IMR-90 (cell line): ENCODE data around the gene RAP1GAP2. TPM values are rescaled to one million over a fixed set of nuclear protein-coding genes. Genes with fewer than 3 reads are reported as not detected.

Experiments used
- ATAC-seq: fragments of 200-7000 bp; cut with Tn5 transposase; 2 replicates; pipeline ENCODE4 v1.9.1; 2020; ENCODE audit warnings: low read depth, mild to moderate bottlenecking, moderate library complexity
- BruUV-seq: library from RNA; stranded (reverse); fragments of 400-500 nt; replicated peaks from 2 replicates; lab custom pipeline; 2021; lab: Mats Ljungman, UMichigan
- CTCF ChIA-PET: fragments of 300-600 bp; formaldehyde crosslinking; extraction: SDS; loops from one replicate; lab custom pipeline; 2021; ENCODE audit warnings: antibody characterized with exemption; lab: Yijun Ruan, JAX
- POLR2A ChIA-PET: fragments of 300-600 bp; sonication (Branson Sonifier 250); formaldehyde crosslinking; loops from one replicate; lab custom pipeline; 2022; ENCODE audit warnings: antibody characterized with exemption; ENCODE audit not compliant: unreplicated experiment; lab: Charles Lee
- DNase-seq: peaks from one replicate; pipeline ENCODE4 v3.0.0; 2013
- H2AFZ ChIP-seq: replicated peaks from 2 replicates; pipeline ENCODE3; 2013; ENCODE audit warnings: low read length, mild to moderate bottlenecking; ENCODE audit not compliant: poor library complexity
- H2AK5ac ChIP-seq: 2 replicates; pipeline ENCODE4 v1.6.1; 2013; ENCODE audit warnings: low read depth, low read length, inconsistent platforms
- H2AK9ac ChIP-seq: replicated peaks from 2 replicates; pipeline ENCODE3; 2013; ENCODE audit warnings: mild to moderate bottlenecking, low read depth, low read length, moderate library complexity; ENCODE audit not compliant: poor library complexity
- H2BK120ac ChIP-seq: 2 replicates; pipeline ENCODE4 v1.6.1; 2013; ENCODE audit warnings: low read depth, low read length, inconsistent platforms
- H2BK15ac ChIP-seq: 3 replicates; pipeline ENCODE4 v1.6.1; 2013; ENCODE audit warnings: low read depth, low read length, inconsistent platforms
- H2BK20ac ChIP-seq: 2 replicates; pipeline ENCODE4 v1.6.1; 2013; ENCODE audit warnings: low read depth, mild to moderate bottlenecking, inconsistent platforms, low read length, moderate library complexity
- H2BK5ac ChIP-seq: 2 replicates; pipeline ENCODE4 v1.6.1; 2013; ENCODE audit warnings: mild to moderate bottlenecking, low read depth, low read length, inconsistent platforms; ENCODE audit not compliant: poor library complexity, severe bottlenecking
- H3K14ac ChIP-seq: replicated peaks from 2 replicates; pipeline ENCODE4 v1.6.1; 2013; ENCODE audit warnings: low read depth, low read length, inconsistent platforms
- H3K18ac ChIP-seq: 2 replicates; pipeline ENCODE4 v1.6.1; 2013; ENCODE audit warnings: low read depth, low read length, control low read depth
- H3K23ac ChIP-seq: 2 replicates; pipeline ENCODE4 v1.6.1; 2013; ENCODE audit warnings: low read depth, low read length, inconsistent platforms
- H3K27ac ChIP-seq: 2 replicates; pipeline ENCODE4 v1.5.1; 2013; ENCODE audit warnings: mild to moderate bottlenecking, control low read depth, low read length; ENCODE audit not compliant: insufficient read depth
- H3K27me3 ChIP-seq: 2 replicates; pipeline ENCODE4 v1.6.1; 2013; ENCODE audit warnings: low read length; ENCODE audit not compliant: control insufficient read depth, insufficient read depth
- H3K36me3 ChIP-seq: 2 replicates; pipeline ENCODE4 v1.6.1; 2013; ENCODE audit warnings: low read length, mixed read lengths; ENCODE audit not compliant: control insufficient read depth, insufficient read depth
- H3K4ac ChIP-seq: 2 replicates; pipeline ENCODE4 v1.6.1; 2013; ENCODE audit warnings: low read depth, low read length, inconsistent platforms
- H3K4me1 ChIP-seq: 2 replicates; pipeline ENCODE4 v1.6.1; 2013; ENCODE audit warnings: low read length, mixed read lengths; ENCODE audit not compliant: control insufficient read depth, insufficient read depth
- H3K4me2 ChIP-seq: 2 replicates; pipeline ENCODE4 v1.6.1; 2013; ENCODE audit warnings: low read depth, mild to moderate bottlenecking, control low read depth, low read length, moderate library complexity
- H3K4me3 ChIP-seq: 2 replicates; pipeline ENCODE4 v1.5.1; 2013; ENCODE audit warnings: low read depth, mild to moderate bottlenecking, control low read depth, low read length, moderate library complexity; ENCODE audit not compliant: insufficient read depth
- H3K56ac ChIP-seq: 2 replicates; pipeline ENCODE4 v1.6.1; 2013; ENCODE audit warnings: low read length, inconsistent platforms; ENCODE audit not compliant: insufficient read depth; ENCODE audit errors: extremely low read depth
- H3K79me1 ChIP-seq, 2 experiments: 2 replicates each; pipeline ENCODE4 v1.6.1; 2013; ENCODE audit warnings: low read length in 2 of 2, inconsistent platforms in 1 of 2, low read depth in 1 of 2
- H3K9ac ChIP-seq: 2 replicates; pipeline ENCODE4 v1.6.1; 2013; ENCODE audit warnings: low read depth, low read length, control low read depth
- H3K9me1 ChIP-seq: 2 replicates; pipeline ENCODE4 v1.6.1; 2013; ENCODE audit warnings: low read length, inconsistent platforms; ENCODE audit not compliant: insufficient read depth
- H3K9me3 ChIP-seq: 2 replicates; pipeline ENCODE4 v1.6.1; 2013; ENCODE audit warnings: low read length; ENCODE audit not compliant: control insufficient read depth, insufficient read depth
- H4K20me1 ChIP-seq: 2 replicates; pipeline ENCODE4 v1.6.1; 2013; ENCODE audit warnings: low read length, inconsistent platforms; ENCODE audit not compliant: insufficient read depth
- H4K5ac ChIP-seq: 2 replicates; pipeline ENCODE4 v1.6.1; 2013; ENCODE audit warnings: mild to moderate bottlenecking, low read depth, low read length, control low read depth
- H4K8ac ChIP-seq, 2 experiments: 2 replicates each; pipeline ENCODE4 v1.6.1; 2013; ENCODE audit warnings: low read depth in 2 of 2, low read length in 2 of 2, control low read depth in 1 of 2, inconsistent platforms in 1 of 2
- H4K91ac ChIP-seq: 2 replicates; pipeline ENCODE4 v1.6.1; 2013; ENCODE audit warnings: low read depth, low read length, inconsistent platforms; ENCODE audit not compliant: insufficient read depth
- CEBPB ChIP-seq: IDR thresholded peaks from 2 replicates; pipeline ENCODE4 v1.6.1; 2012; ENCODE audit warnings: low read depth, low read length, improper control_type of control experiment
- CHD1 ChIP-seq: IDR thresholded peaks from 2 replicates; pipeline ENCODE4 v1.6.1; 2012; ENCODE audit warnings: low read depth, low read length, improper control_type of control experiment
- MAFK ChIP-seq: IDR thresholded peaks from 2 replicates; pipeline ENCODE4 v1.6.1; 2012; ENCODE audit warnings: low read depth, low read length, improper control_type of control experiment
- MAZ ChIP-seq: IDR thresholded peaks from 2 replicates; pipeline ENCODE4 v1.6.1; 2012; ENCODE audit warnings: low read depth, mild to moderate bottlenecking, low read length, improper control_type of control experiment, moderate library complexity, borderline replicate concordance
- POLR2A ChIP-seq: IDR thresholded peaks from 2 replicates; pipeline ENCODE4 v1.6.1; 2012; ENCODE audit warnings: mild to moderate bottlenecking, low read depth, low read length
- RAD21 ChIP-seq: IDR thresholded peaks from 2 replicates; pipeline ENCODE4 v1.6.1; 2012; ENCODE audit warnings: low read length, improper control_type of control experiment
- RFX5 ChIP-seq: IDR thresholded peaks from 2 replicates; pipeline ENCODE4 v1.8.0; 2012; ENCODE audit warnings: low read depth, mild to moderate bottlenecking, low read length, moderate library complexity
- WGBS, 2 experiments: methylation state at CpG; one replicate each; pipeline versions ENCODE4 v1.1.5 to v1.1.7; 2013; ENCODE audit warnings: missing lambda C conversion rate in 2 of 2; ENCODE audit not compliant: insufficient read length in 1 of 2; ENCODE audit errors: extremely low coverage in 2 of 2; 5-methylcytosine and 5-hydroxymethylcytosine counted together
- dilution Hi-C: fragments of 300-500 bp; cut with HindIII; formaldehyde crosslinking; loops from one replicate; pipeline ENCODE4 v1.14.3; 2018; ENCODE audit warnings: low sequenced_read_pairs; ENCODE audit not compliant: unreplicated experiment
- in situ Hi-C: fragments of 300-500 bp; cut with MboI; formaldehyde crosslinking; loops from 3 replicates; pipeline ENCODE4 v1.14.3; 2019; ENCODE audit warnings: low sequenced_read_pairs, inconsistent platforms, mixed read lengths
- intact Hi-C: fragments of 100-400 bp; cut with micrococcal nuclease; formaldehyde crosslinking; loops from 2 replicates; pipeline ENCODE4 v1.10.0; 2022
- polyA plus RNA-seq, 3 experiments: library from polyadenylated mRNA; depleted of rRNA; stranded (reverse); fragments of >200 nt; gene quantifications; 2 replicates each; pipeline ENCODE4 v1.2.3, GENCODE V29; 2012; ENCODE audit warnings: low replicate concordance in 1 of 3
- total RNA-seq: library from RNA; depleted of rRNA; stranded (reverse); fragments of >200 nt; gene quantifications from 2 replicates; pipeline ENCODE4 v1.2.3, GENCODE V29; 2012
- TF ChIP-seq, protein P1 (sequence below): fragments of 150-350 bp; IDR thresholded peaks from 2 replicates; pipeline ENCODE4 v1.6.1; 2016; ENCODE audit warnings: low read depth, mild to moderate bottlenecking, low read length, moderate library complexity, borderline replicate concordance
- TF ChIP-seq, protein P2 (sequence below): conservative IDR thresholded peaks from 2 replicates; pipeline ENCODE4 v1.5.1; 2012; ENCODE audit warnings: mild to moderate bottlenecking, low read depth, low read length, improper control_type of control experiment
- TF ChIP-seq, protein P3 (sequence below): fragments of 150-350 bp; IDR thresholded peaks from 2 replicates; pipeline ENCODE4 v1.6.1; 2017; ENCODE audit warnings: mild to moderate bottlenecking, antibody characterized with exemption, low read length, low read depth

The RAP1GAP2 gene
- total and polyA plus RNA-seq, 2 of the 4 experiments (the other 2 are of a cell fraction) = 5.7 to 7.5 TPM

DNA sequence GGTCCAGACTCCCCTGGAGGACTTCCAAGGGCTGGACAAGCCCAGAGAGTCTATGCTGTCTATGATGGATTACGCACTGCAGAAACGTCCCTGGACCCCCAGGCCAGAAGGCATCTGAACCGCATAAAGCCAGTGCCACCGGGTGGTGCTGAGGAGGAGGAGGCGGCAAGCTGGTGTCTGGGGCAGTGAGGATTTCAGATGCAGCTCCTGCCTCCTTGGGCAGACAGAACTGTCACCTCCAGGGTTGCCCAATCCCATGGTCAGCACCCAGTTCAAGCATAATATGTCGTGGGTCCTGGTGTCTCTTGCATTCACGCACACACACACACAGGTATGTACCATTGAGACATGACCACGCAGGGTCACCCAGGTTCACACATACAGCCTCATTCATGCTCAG, 25.6 kb downstream of the RAP1GAP2 start:
- POLR2A ChIA-PET = no interaction called here

More for the DNA sequence above, 25.6 kb downstream of the RAP1GAP2 start:
- H3K27me3 ChIP-seq = peaks cover 2% of the 10 kb centered on the region; the same call in 1 of the 2 replicates
- no peaks in the 10 kb centered on the region for H3K9me1 ChIP-seq
- no peak overlapping the region for H3K4me2 ChIP-seq
- H3K36me3 ChIP-seq = no peaks in the 10 kb centered on the region
- H2BK5ac ChIP-seq = no peak overlapping the region
- H3K18ac ChIP-seq = no peak overlapping the region
- H3K4ac ChIP-seq = no peak overlapping the region
- BruUV-seq = no TSS peak
- no peak overlapping the region for H3K9ac ChIP-seq
- H2BK120ac ChIP-seq = no peak overlapping the region
- intact Hi-C loops (no loop called here), in situ Hi-C loops (no loop called here), dilution Hi-C loops (no loop called here)
- no peak overlapping the region for H3K4me3 ChIP-seq
- no peak overlapping the region for H3K27ac ChIP-seq
- CTCF ChIA-PET = no interaction called here
- H4K5ac ChIP-seq = no peak overlapping the region
- H3K23ac ChIP-seq = no peak overlapping the region
- no peak overlapping the region for H4K91ac ChIP-seq
- H2BK15ac ChIP-seq = no peak overlapping the region
- DNase-seq = no peak
- H3K14ac ChIP-seq = no peak overlapping the region
- H2AK5ac ChIP-seq = no peak overlapping the region
- H2BK20ac ChIP-seq = no peak overlapping the region
- ATAC-seq = no peak
- no peaks in the 10 kb centered on the region for H4K20me1 ChIP-seq
- no peaks in the 10 kb centered on the region for H3K4me1 ChIP-seq
- no peak overlapping the region for H4K8ac ChIP-seq
- no peak overlapping the region for H2AFZ ChIP-seq
- H2AK9ac ChIP-seq = no peak overlapping the region
- H3K56ac ChIP-seq = no peak overlapping the region
- H3K9me3 ChIP-seq = no peaks in the 10 kb centered on the region
- no peaks in the 10 kb centered on the region for H3K79me1 ChIP-seq
- WGBS, 2 experiments = 60% methylated on average over 3 of the region's 8 CpGs; no CpG with 5 or more reads in 1 of the 2 experiments
- TF ChIP-seq, protein P1, sequence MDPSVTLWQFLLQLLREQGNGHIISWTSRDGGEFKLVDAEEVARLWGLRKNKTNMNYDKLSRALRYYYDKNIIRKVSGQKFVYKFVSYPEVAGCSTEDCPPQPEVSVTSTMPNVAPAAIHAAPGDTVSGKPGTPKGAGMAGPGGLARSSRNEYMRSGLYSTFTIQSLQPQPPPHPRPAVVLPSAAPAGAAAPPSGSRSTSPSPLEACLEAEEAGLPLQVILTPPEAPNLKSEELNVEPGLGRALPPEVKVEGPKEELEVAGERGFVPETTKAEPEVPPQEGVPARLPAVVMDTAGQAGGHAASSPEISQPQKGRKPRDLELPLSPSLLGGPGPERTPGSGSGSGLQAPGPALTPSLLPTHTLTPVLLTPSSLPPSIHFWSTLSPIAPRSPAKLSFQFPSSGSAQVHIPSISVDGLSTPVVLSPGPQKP = no peak
- TF ChIP-seq POLR2A (no peak), MAFK (no peak), CHD1 (no peak), MAZ (no peak), CEBPB (no peak), RAD21 (no peak), RFX5 (no peak)
- TF ChIP-seq, protein P2, sequence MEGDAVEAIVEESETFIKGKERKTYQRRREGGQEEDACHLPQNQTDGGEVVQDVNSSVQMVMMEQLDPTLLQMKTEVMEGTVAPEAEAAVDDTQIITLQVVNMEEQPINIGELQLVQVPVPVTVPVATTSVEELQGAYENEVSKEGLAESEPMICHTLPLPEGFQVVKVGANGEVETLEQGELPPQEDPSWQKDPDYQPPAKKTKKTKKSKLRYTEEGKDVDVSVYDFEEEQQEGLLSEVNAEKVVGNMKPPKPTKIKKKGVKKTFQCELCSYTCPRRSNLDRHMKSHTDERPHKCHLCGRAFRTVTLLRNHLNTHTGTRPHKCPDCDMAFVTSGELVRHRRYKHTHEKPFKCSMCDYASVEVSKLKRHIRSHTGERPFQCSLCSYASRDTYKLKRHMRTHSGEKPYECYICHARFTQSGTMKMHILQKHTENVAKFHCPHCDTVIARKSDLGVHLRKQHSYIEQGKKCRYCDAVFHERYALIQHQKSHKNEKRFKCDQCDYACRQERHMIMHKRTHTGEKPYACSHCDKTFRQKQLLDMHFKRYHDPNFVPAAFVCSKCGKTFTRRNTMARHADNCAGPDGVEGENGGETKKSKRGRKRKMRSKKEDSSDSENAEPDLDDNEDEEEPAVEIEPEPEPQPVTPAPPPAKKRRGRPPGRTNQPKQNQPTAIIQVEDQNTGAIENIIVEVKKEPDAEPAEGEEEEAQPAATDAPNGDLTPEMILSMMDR = no peak
- TF ChIP-seq, protein P3, sequence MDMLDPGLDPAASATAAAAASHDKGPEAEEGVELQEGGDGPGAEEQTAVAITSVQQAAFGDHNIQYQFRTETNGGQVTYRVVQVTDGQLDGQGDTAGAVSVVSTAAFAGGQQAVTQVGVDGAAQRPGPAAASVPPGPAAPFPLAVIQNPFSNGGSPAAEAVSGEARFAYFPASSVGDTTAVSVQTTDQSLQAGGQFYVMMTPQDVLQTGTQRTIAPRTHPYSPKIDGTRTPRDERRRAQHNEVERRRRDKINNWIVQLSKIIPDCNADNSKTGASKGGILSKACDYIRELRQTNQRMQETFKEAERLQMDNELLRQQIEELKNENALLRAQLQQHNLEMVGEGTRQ = no peak
